SK-N-SH treated with all-trans-retinoic acid at 6 μM for 48 hours (cell line): ENCODE measurements around the gene MAB21L4.

Source experiments
- ATAC-seq: fragments of 200-7000 bp; cut with Tn5 transposase; 3 replicates; pipeline ENCODE4 v1.9.1; 2020; ENCODE audit warnings: mild to moderate bottlenecking, moderate library complexity
- ARNTL ChIP-seq: fragments of 450-650 bp; formaldehyde crosslinking; IDR thresholded peaks from 2 replicates; pipeline ENCODE4 v1.5.0; 2020; ENCODE audit warnings: low read depth, mild to moderate bottlenecking, moderate library complexity, borderline replicate concordance
- BACH2 ChIP-seq: fragments of 250-450 bp; sonication (Bioruptor Pico); IDR thresholded peaks from 2 replicates; pipeline ENCODE4 v1.9.0; 2021; ENCODE audit warnings: mild to moderate bottlenecking, borderline replicate concordance
- CREB5 ChIP-seq: fragments of 250-450 bp; sonication (Bioruptor Pico); IDR thresholded peaks from 2 replicates; pipeline ENCODE4 v1.5.1; 2020; ENCODE audit warnings: low read depth, mild to moderate bottlenecking, moderate library complexity
- CSDC2 ChIP-seq: fragments of 250-450 bp; sonication (Bioruptor Pico); IDR thresholded peaks from 2 replicates; pipeline ENCODE4 v1.5.0; 2020; ENCODE audit warnings: mild to moderate bottlenecking, moderate library complexity
- CSRNP3 ChIP-seq: fragments of 250-450 bp; sonication (Bioruptor Pico); IDR thresholded peaks from 2 replicates; pipeline ENCODE4 v1.5.1; 2021; ENCODE audit warnings: mild to moderate bottlenecking, moderate library complexity
- ESRRG ChIP-seq: fragments of 250-450 bp; sonication (Bioruptor Pico); IDR thresholded peaks from 2 replicates; pipeline ENCODE4 v1.6.1; 2021; ENCODE audit warnings: mild to moderate bottlenecking
- GLIS3 ChIP-seq: fragments of 250-450 bp; sonication (Bioruptor Pico); IDR thresholded peaks from 2 replicates; pipeline ENCODE4 v1.5.0; 2020; ENCODE audit warnings: mild to moderate bottlenecking, moderate library complexity
- ISL1 ChIP-seq: fragments of 250-450 bp; sonication (Bioruptor Pico); IDR thresholded peaks from 2 replicates; pipeline ENCODE4 v2.1.2; 2022; ENCODE audit warnings: mild to moderate bottlenecking, moderate library complexity
- OSR1 ChIP-seq: fragments of 250-450 bp; sonication (Bioruptor Pico); IDR thresholded peaks from 2 replicates; pipeline ENCODE4 v1.8.0; 2022; ENCODE audit warnings: moderate library complexity, mild to moderate bottlenecking, inconsistent platforms
- PATZ1 ChIP-seq: fragments of 250-450 bp; sonication (Bioruptor Pico); IDR thresholded peaks from 2 replicates; pipeline ENCODE4 v1.8.0; 2020; ENCODE audit warnings: mild to moderate bottlenecking, moderate library complexity, borderline replicate concordance
- POU6F1 ChIP-seq: fragments of 250-450 bp; sonication (Bioruptor Pico); IDR thresholded peaks from 2 replicates; pipeline ENCODE4 v1.8.0; 2021; ENCODE audit warnings: low read depth, mild to moderate bottlenecking, moderate library complexity, borderline replicate concordance
- PPARA ChIP-seq: fragments of 250-450 bp; sonication (Bioruptor Pico); IDR thresholded peaks from 2 replicates; pipeline ENCODE4 v1.5.0; 2020; ENCODE audit warnings: mild to moderate bottlenecking, borderline replicate concordance
- SNAI2 ChIP-seq: fragments of 250-450 bp; sonication (Bioruptor Pico); IDR thresholded peaks from 2 replicates; pipeline ENCODE4 v1.5.0; 2020; ENCODE audit warnings: mild to moderate bottlenecking, moderate library complexity
- TCF4 ChIP-seq: fragments of 250-450 bp; sonication (Bioruptor Pico); IDR thresholded peaks from 2 replicates; pipeline ENCODE4 v1.8.0; 2021; ENCODE audit warnings: mild to moderate bottlenecking, moderate library complexity, borderline replicate concordance
- TSHZ2 ChIP-seq: fragments of 250-450 bp; sonication (Bioruptor Pico); IDR thresholded peaks from 2 replicates; pipeline ENCODE4 v1.5.0; 2020; ENCODE audit warnings: mild to moderate bottlenecking, moderate library complexity
- ZC3H10 ChIP-seq: fragments of 250-450 bp; sonication (Bioruptor Pico); IDR thresholded peaks from 2 replicates; pipeline ENCODE4 v1.5.1; 2021; ENCODE audit warnings: mild to moderate bottlenecking, moderate library complexity
- ZFP30 ChIP-seq: fragments of 450-650 bp; formaldehyde crosslinking; IDR thresholded peaks from 2 replicates; pipeline ENCODE4 v1.5.0; 2022; ENCODE audit warnings: mild to moderate bottlenecking, moderate library complexity
- ZNF565 ChIP-seq: fragments of 450-650 bp; formaldehyde crosslinking; conservative IDR thresholded peaks from 2 replicates; pipeline ENCODE4 v1.5.0; 2020; ENCODE audit warnings: low read depth, mild to moderate bottlenecking, moderate library complexity
- ZNF70 ChIP-seq: fragments of 450-650 bp; formaldehyde crosslinking; IDR thresholded peaks from 2 replicates; pipeline ENCODE4 v1.5.0; 2020; ENCODE audit warnings: mild to moderate bottlenecking, moderate library complexity
- ZNF8 ChIP-seq: fragments of 450-650 bp; formaldehyde crosslinking; IDR thresholded peaks from 2 replicates; pipeline ENCODE4 v1.5.0; 2020; ENCODE audit warnings: mild to moderate bottlenecking, moderate library complexity

MAB21L4 gene

GRCh38 chr2:240869956-240870875 is 25.7 kb downstream of the MAB21L4 start:
- no peak for ATAC-seq
- TF ChIP-seq ARNTL (CRISPR knock-in tag), result no peak
- TF ChIP-seq GLIS3, result no peak
- no peak for TF ChIP-seq TCF4 (CRISPR knock-in tag)
- TF ChIP-seq SNAI2, result no peak
- no peak for TF ChIP-seq ZNF70 (CRISPR knock-in tag)
- TF ChIP-seq POU6F1 (CRISPR knock-in tag), result no peak
- no peak for TF ChIP-seq ZFP30 (CRISPR knock-in tag)
- no peak for TF ChIP-seq ZNF565 (CRISPR knock-in tag)
- no peak for TF ChIP-seq CSDC2 (CRISPR knock-in tag)
- TF ChIP-seq ISL1 (CRISPR knock-in tag), result no peak
- TF ChIP-seq ESRRG (CRISPR knock-in tag), result no peak
- TF ChIP-seq ZNF8 (CRISPR knock-in tag), result no peak
- TF ChIP-seq BACH2, result no peak
- no peak for TF ChIP-seq ZC3H10 (CRISPR knock-in tag)
- no peak for TF ChIP-seq OSR1
- no peak for TF ChIP-seq CREB5
- TF ChIP-seq PATZ1 (CRISPR knock-in tag), result no peak
- no peak for TF ChIP-seq PPARA
- no peak for TF ChIP-seq TSHZ2
- no peak for TF ChIP-seq CSRNP3
- TF ChIP-seq, all 23 proteins: peak for 0

- no peak for ATAC-seq
Observed at GRCh38 chr2:240869109-240869955, 26.6 kb downstream of the MAB21L4 start.

More at GRCh38 chr2:240869109-240869955, 26.6 kb downstream of the MAB21L4 start:
- TF ChIP-seq TSHZ2, result no peak
- no peak for TF ChIP-seq TCF4 (CRISPR knock-in tag)
- no peak for TF ChIP-seq CSRNP3
- no peak for TF ChIP-seq CREB5
